BJ (cell line): Measurements from ENCODE around the gene SLC12A7. TPM values are rescaled to one million over a fixed set of nuclear protein-coding genes. Genes with fewer than 3 reads are reported as not detected.

Experiments used
- CTCF ChIA-PET: fragments of 350-600 bp; formaldehyde crosslinking; extraction: SDS; loops from one replicate; lab custom pipeline; 2021; ENCODE audit warnings: antibody characterized with exemption, inconsistent platforms; lab: Yijun Ruan, JAX
- POLR2A ChIA-PET: fragments of 300-600 bp; sonication (Branson Sonifier 250); formaldehyde crosslinking; extraction: SDS; loops from one replicate; lab custom pipeline; 2021; ENCODE audit warnings: antibody characterized with exemption; lab: Charles Lee
- DNase-seq: peaks from one replicate; pipeline ENCODE4 v3.0.0-alpha.2; 2011; ENCODE audit warnings: low read depth
- H3K27me3 ChIP-seq: 2 replicates; pipeline ENCODE4 v1.6.0; 2011; ENCODE audit warnings: low read length; ENCODE audit not compliant: control insufficient read depth, insufficient read depth
- H3K36me3 ChIP-seq: 2 replicates; pipeline ENCODE4 v1.5.1; 2011; ENCODE audit warnings: low read length; ENCODE audit not compliant: control insufficient read depth, insufficient read depth
- H3K4me3 ChIP-seq: 2 replicates; pipeline ENCODE4 v1.5.1; 2011; ENCODE audit warnings: low read depth, mild to moderate bottlenecking, control low read depth, low read length
- polyA plus RNA-seq: library from polyadenylated mRNA; depleted of rRNA; stranded (reverse); fragments of >200 nt; gene quantifications from 2 replicates; pipeline ENCODE4 v1.2.3, GENCODE V29; 2011
- TF ChIP-seq, protein P1 (sequence below): IDR thresholded peaks from 2 replicates; pipeline ENCODE4 v1.5.1; 2011; ENCODE audit warnings: low read depth, mild to moderate bottlenecking, control low read depth, inconsistent platforms, low read length, moderate library complexity; ENCODE audit not compliant: insufficient read depth

SLC12A7 gene
- polyA plus RNA-seq, 1 experiment, result 4.6 TPM

DNA sequence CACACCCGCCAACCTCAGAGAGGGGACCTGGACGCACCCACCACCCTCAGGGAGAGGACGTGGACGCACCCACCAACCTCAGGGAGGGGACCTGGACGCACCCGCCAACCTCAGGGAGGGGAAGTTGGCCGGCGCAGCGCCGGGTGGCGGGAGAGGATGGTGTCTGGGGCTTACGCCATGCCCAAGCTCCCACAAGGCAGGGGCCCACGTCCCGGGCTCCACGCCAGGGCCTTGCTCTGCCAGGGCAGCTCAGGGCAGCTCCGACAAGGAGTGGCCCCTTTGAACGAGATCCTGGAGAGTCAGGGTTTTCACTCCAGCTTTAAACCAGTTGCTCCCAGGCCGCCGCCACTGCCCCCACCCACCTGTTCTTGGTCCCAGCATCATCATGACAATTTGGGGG is 32.2 kb upstream of the SLC12A7 start:
- H3K4me3 ChIP-seq, result no peak overlapping the region
- no peak for DNase-seq
- TF ChIP-seq, protein P1, sequence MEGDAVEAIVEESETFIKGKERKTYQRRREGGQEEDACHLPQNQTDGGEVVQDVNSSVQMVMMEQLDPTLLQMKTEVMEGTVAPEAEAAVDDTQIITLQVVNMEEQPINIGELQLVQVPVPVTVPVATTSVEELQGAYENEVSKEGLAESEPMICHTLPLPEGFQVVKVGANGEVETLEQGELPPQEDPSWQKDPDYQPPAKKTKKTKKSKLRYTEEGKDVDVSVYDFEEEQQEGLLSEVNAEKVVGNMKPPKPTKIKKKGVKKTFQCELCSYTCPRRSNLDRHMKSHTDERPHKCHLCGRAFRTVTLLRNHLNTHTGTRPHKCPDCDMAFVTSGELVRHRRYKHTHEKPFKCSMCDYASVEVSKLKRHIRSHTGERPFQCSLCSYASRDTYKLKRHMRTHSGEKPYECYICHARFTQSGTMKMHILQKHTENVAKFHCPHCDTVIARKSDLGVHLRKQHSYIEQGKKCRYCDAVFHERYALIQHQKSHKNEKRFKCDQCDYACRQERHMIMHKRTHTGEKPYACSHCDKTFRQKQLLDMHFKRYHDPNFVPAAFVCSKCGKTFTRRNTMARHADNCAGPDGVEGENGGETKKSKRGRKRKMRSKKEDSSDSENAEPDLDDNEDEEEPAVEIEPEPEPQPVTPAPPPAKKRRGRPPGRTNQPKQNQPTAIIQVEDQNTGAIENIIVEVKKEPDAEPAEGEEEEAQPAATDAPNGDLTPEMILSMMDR, result no peak
- no peaks in the 10 kb centered on the region; the same call in 1 of the 2 replicates for H3K27me3 ChIP-seq
- POLR2A ChIA-PET, result no interaction called here
- CTCF ChIA-PET, result no interaction called here
- H3K36me3 ChIP-seq, result no peaks in the 10 kb centered on the region

GRCh38 chr5:1143670-1143951 is 31.7 kb upstream of the SLC12A7 start:
- Histone ChIP-seq H3K27me3 (no peaks in the 10 kb centered on the region; the same call in 1 of the 2 replicates), H3K36me3 (no peaks in the 10 kb centered on the region), H3K4me3 (no peak overlapping the region)
- POLR2A ChIA-PET, result no interaction called here
- TF ChIP-seq, protein P1, result no peak
- CTCF ChIA-PET, result interaction anchor here (1.0 kb wide), 1 partner anchor 209 kb away, joined by 4 read pairs; no protein-coding TSS in a partner anchor
- DNase-seq, result no peak

GRCh38 chr5:1142886-1143669 is 31.2 kb upstream of the SLC12A7 start:
- Histone ChIP-seq H3K36me3 (no peaks in the 10 kb centered on the region), H3K27me3 (no peaks in the 10 kb centered on the region; the same call in 1 of the 2 replicates), H3K4me3 (no peak overlapping the region)
- TF ChIP-seq, protein P1, result no peak
- ChIA-PET CTCF (interaction anchor here (1.0 kb wide), 1 partner anchor 209 kb away, joined by 4 read pairs; no protein-coding TSS in a partner anchor), POLR2A (no interaction called here)
- no peak for DNase-seq

- TF ChIP-seq, protein P1, result no peak
- POLR2A ChIA-PET, result no interaction called here
- Histone ChIP-seq H3K36me3 (no peaks in the 10 kb centered on the region), H3K4me3 (no peak overlapping the region), H3K27me3 (no peaks in the 10 kb centered on the region; the same call in 1 of the 2 replicates)
- no peak for DNase-seq
- CTCF ChIA-PET, result interaction anchor here (0.8 to 5.6 kb wide), 6 partner anchors 18 to 218 kb away, joined by 3 to 71 read pairs (median 16); no protein-coding TSS in a partner anchor
Measured at GRCh38 chr5:1141834-1142233, 30.0 kb upstream of the SLC12A7 start.

GRCh38 chr5:1140818-1141189 is 28.9 kb upstream of the SLC12A7 start:
- POLR2A ChIA-PET, result no interaction called here
- Histone ChIP-seq H3K27me3 (no peaks in the 10 kb centered on the region; the same call in 1 of the 2 replicates), H3K4me3 (no peak overlapping the region), H3K36me3 (no peaks in the 10 kb centered on the region)
- DNase-seq, result no peak
- CTCF ChIA-PET, result interaction anchor here (0.7 to 5.6 kb wide), 22 partner anchors 8 to 504 kb away, joined by 3 to 71 read pairs (median 5); no protein-coding TSS in a partner anchor
- TF ChIP-seq, protein P1, result no peak
